Tongue (tissue), 2 donors: ENCODE measurements around the gene RNFT2. TPM values are rescaled to one million over a fixed set of nuclear protein-coding genes. Genes with fewer than 3 reads are reported as not detected.
"Not testable (repeated sequence)": the region's sequence is repeated elsewhere in the genome, so short reads cannot be mapped to it uniquely, and the experiment has no call there.

Experiments used
- DNase-seq: peaks from one replicate; pipeline ENCODE4 v3.0.0-alpha.2; 2015
- total RNA-seq: library from RNA; depleted of rRNA; stranded (reverse); fragments of >200 nt; gene quantifications from one replicate; pipeline ENCODE4 v1.2.3, GENCODE V29; 2014

Gene RNFT2
- total RNA-seq, 1 donor from 2014 or later = 1.0 TPM

GRCh38 chr12:116710370-116711150 is 27.6 kb upstream of the RNFT2 start:
- no peak for DNase-seq

DNA sequence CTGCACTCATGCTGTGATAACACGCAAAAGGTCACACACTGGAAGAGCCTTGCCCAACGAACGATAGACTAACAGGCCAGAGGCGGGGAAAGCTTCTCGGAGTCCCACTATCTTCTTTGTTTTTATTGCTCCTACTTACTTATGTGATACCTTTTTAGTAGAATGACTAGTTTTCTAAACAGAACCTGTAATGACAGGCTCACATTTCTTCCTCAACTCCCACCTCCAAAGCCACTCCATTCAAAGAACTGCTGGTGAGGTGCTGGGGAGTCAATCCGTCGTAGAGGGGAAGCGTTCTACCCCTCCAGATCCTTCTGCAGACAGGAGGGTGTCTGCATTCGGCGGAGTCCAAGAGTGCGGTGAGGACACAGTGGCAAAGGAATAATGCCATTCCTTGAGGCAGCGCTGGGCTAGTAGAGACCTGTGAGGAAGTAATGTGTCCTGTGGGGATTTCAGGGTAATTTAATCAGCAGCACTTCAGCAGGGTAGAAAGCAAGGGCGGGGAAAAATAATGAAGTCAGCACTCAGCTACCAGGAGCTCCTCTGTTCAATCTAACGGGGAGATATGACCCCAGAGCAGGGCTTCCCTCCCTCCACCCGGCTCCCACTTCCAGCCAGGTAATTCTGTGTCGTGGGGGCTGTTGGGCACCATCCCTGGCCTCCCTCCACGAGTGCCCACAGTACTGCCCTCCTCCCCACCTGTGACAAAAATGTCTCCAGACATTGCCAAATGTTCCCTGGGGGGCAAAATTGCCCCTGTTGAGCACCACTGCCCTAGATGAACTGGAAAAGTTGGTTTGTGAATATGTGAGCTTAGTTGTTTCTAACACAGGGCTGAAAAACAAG is 25.4 kb upstream of the RNFT2 start:
- DNase-seq = no peak

- DNase-seq = no peak
Observed at GRCh38 chr12:116713527-116713926, 24.6 kb upstream of the RNFT2 start.

GRCh38 chr12:116714175-116714574 is 23.9 kb upstream of the RNFT2 start:
- DNase-seq = no peak

- peak; percentile 76 for DNase-seq
Observed at GRCh38 chr12:116717466-116718437, 20.4 kb upstream of the RNFT2 start.

DNA sequence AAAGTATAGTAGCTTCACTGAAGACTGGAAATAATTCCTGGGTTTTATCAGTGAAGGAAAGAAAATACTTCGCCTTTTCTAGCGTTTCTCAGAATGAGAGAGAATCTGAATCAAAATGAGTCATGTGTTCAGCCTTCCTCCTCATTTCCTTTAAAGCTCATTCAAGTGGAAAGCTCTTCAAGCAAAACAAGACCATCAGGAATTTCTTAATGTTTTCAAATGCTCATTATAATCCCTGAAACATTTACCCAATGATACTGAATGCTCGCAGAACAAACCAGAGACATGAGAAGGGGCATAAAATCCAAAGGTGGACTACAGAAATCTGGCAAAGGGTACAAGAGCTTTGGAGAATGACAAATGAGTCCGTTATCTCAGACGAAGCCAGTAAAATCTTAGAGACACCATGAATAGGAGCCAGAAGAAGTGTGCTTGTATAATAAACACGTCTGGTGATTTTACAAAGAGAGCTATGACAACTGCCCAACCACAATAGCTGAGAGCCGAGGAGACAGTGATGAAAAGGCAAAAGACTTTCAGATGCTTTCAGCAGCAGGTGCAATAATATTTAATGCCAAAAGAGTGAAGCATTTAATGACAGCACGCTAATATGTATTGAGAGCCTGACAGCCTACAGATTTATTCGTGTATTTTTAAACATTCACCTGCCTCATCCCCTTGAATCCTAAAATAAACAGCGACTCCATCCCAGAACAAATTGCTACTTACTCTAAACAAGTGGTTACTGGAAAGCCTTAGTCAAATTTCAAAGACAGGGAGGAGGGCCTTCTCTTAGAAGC is 19.3 kb upstream of the RNFT2 start:
- peak; percentile 73 for DNase-seq

DNA sequence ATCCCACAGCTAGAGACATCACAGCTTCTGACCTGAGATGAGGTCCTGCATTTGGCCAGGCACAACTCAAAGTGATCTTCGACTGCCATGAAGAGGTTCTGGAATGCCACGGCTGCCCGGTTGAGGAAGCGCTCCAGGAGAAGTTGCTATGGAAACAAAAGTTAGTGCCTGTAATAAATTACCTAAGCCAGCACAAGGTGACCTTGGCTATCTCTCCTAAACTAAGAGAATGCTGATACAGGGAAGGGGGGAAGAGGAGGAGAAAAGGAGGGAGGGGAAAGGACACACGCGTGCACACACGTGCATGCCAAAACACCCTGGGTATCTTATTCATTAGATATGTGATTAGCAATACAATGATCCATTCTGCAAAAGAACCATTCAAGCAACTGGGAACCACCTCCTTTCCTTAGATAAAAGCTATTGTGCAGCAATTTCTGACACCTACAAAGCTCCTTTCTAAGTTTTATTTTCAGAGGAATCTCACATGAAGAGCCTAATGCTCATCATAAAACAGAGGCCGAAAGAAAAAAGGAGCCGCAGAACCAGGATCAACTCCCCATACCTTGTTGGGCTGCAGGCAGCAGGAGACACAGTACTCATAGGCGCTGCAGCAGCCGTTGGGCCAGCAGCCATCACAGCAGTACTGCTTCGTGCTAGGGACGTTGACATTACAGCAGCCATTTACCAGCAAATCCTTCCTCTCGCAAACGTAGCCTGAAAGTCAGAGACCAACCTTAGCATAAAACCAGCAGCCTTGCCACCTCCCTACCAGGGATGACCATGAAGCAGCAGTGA is 18.2 kb upstream of the RNFT2 start:
- DNase-seq = no peak

GRCh38 chr12:116722245-116722644 is 15.9 kb upstream of the RNFT2 start:
- DNase-seq = no peak

GRCh38 chr12:116726694-116727093 is 11.4 kb upstream of the RNFT2 start:
- no peak for DNase-seq

DNA sequence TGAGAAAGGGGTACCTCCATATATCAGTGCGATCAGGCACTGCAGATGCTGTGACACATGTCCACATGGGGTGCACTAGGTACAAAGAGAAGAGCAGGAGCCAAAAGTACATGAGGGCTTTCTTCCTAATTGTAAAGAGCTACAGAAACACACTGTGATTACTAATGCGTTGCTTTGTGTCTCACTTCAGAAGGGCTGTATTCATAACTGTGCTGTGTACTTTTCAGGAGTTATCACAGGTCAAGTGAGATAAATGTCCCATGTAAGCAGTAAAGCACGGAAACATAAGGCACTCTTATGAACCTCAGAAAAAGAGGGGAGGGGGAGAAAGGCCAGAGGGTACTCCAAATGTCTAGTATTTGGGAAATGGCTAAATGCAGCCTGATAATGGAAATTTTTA is 10.9 kb upstream of the RNFT2 start:
- no peak for DNase-seq

- no peak for DNase-seq
Observed at GRCh38 chr12:116727891-116728290, 10.2 kb upstream of the RNFT2 start.

- no peak for DNase-seq
Observed at GRCh38 chr12:116731801-116732200, 6.3 kb upstream of the RNFT2 start.

DNA sequence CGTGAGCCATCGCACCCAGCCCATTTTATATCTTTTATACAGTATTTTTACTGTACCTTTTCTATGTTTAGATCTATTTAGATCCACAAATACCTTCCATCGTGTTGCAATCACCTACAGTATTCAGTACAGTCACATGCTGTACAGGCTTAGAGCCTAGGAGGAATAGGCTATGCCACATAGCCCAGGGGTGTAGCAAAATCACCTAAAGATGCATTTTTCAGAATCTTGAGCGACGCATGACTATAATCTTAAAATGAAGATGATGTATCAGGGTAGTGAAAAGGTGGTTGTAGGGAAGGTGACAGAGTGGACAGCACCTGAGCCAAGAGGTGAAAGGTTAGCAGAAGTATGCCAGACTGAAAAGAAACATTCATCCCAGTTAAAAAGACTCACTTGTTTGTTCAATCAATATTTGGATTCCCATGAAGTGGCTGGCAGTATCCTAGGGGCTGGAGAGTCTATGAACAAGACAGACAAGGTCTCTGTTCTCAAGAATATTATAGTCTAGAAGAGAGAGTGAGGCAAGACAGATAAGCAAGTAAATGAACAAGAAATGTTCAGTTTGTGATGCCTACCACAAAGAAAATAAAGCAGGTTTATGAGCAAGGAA is 3.9 kb upstream of the RNFT2 start:
- DNase-seq = no peak

DNA sequence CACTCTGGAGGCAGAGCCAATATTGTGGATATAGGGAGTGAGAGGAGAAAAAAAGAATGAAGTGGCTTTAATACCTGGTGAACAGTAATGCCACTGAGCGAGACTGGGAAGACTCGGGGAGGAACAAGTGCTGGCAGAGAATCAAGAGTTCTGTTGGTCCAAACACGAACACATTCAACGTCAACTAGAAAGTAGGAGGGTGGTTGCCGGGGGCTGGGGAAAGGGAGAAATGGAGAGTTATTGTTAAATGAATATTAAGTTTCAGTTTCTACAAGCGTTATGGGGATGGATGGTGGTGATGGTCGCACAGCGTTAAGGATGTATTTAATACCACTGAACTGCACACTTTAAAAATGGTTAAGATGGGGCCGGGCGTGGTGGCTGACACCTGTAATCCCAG is 3.0 kb upstream of the RNFT2 start:
- no peak for DNase-seq

- DNase-seq = no peak
Observed at GRCh38 chr12:116735951-116736599, 2.0 kb upstream of the RNFT2 start.

DNA sequence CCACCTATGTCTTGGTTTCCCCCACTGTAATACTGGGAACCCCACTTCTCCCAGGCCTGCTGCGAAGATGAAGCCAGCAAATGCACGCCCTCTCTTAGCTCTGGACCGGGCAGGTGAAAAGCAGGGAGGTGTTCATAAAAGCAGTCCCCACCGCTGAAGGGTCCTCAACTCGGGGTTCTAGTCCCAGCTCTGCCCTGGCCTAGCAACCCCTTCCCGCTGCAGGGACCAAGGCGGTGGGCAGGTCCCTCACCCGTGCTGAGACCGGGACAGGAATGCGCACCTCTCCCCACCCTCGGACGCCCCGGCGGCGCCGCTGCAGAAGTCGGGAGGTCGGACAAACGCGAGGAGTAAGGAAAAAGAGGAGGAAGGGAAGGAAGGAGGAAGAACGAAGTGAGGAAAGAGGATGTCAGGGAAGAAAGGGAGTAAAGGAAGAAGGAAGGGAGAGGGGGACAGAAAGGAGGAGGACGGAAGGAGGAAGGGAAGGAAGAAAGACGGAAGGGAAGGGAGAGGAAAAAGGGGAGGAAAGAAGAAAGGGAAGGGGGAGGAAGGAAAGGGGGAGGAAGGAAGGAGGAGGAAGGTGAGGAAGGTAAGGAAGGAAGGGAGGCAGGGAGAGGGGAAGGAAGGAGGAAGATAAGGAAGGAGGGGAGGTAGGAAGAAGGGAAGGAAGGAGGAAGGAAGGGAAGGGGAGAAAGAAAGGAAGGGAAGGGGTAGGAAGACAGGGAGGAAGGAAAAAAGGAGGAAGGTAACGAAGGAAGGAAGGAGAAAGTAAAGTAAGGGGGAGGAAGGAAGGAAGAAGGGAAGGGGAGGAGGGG is 947 bp upstream of the RNFT2 start:
- no peak for DNase-seq

DNA sequence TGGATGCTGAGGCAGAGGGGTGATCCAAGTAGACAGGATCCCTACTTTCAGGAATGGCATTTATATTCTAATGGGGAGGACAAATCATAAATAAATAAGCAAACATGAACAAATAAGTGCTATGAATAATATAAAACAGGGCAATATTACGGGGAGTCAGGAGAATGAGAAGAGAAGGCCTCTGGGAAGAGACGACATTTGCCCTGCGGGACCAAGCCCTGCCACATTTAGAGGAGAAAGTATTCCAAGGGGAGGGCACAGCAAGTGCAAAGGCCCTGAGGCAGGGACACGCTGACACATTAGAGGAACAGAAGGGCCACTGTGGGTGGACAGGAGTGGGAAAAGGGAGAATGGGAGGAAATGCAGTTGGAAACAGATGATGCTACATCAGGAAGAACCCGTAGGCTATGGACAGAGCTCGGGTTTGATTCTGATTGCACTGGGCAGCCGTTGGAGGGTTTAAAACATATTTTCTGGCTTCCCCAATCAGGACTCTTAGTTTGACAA is 1.3 kb downstream of the RNFT2 start:
- DNase-seq = no peak

GRCh38 chr12:116742787-116743186 is 4.7 kb downstream of the RNFT2 start:
- not testable (repeated sequence) for DNase-seq
